HCT116 (cell line): Measurements from ENCODE around the gene DDAH1. TPM values are rescaled to one million over a fixed set of nuclear protein-coding genes. Genes with fewer than 3 reads are reported as not detected.

Experiments used
- ATAC-seq: fragments of 200-7000 bp; cut with Tn5 transposase; 2 replicates; pipeline ENCODE4 v1.9.1; 2020; ENCODE audit warnings: mild to moderate bottlenecking, moderate library complexity
- BruUV-seq: library from RNA; stranded (reverse); fragments of 400-500 nt; replicated peaks from 2 replicates; lab custom pipeline; 2021; lab: Mats Ljungman, UMichigan
- CTCF ChIA-PET: fragments of 300-600 bp; sonication (Branson Sonifier 250); formaldehyde crosslinking; loops from one replicate; lab custom pipeline; 2021; ENCODE audit warnings: antibody characterized with exemption; lab: Charles Lee
- POLR2A ChIA-PET: fragments of 300-600, 350-600 bp; sonication (Branson Sonifier 250); formaldehyde crosslinking; loops from one replicate; lab custom pipeline; 2021; ENCODE audit warnings: antibody characterized with exemption; lab: Charles Lee
- RAD21 ChIA-PET, 2 experiments: fragments of 300-600 bp; sonication (Branson Sonifier 250); formaldehyde crosslinking; loops; one replicate each; lab custom pipeline; 2023; ENCODE audit warnings: low total read pairs in 2 of 2; ENCODE audit not compliant: uncharacterized antibody in 2 of 2, unreplicated experiment in 2 of 2, low non-redundant PET in 1 of 2; lab: Charles Lee
- DNase-seq: peaks from one replicate; pipeline ENCODE4 v3.0.0-alpha.2; 2010; ENCODE audit warnings: low read depth, low spot score
- H2AFZ ChIP-seq: fragments of 200-600 bp; shearing (Covaris generic), sonication (generic); 2 replicates; pipeline ENCODE4 v1.6.1; 2017; ENCODE audit warnings: low read depth, mixed run types, mixed read lengths, antibody characterized with exemption, low read length; ENCODE audit not compliant: poor library complexity, severe bottlenecking
- H3K27ac ChIP-seq: 2 replicates; pipeline ENCODE4 v1.5.1; 2012; ENCODE audit warnings: low read depth, low read length
- H3K27me3 ChIP-seq: fragments of 200-600 bp; sonication (generic); 2 replicates; pipeline ENCODE4 v1.6.1; 2016; ENCODE audit warnings: mixed run types, low read length, mixed read lengths; ENCODE audit not compliant: insufficient read depth
- H3K36me3 ChIP-seq, 2 experiments: fragments of 200-500 bp in 1 of 2; fragments of 200-600 bp in 1 of 2; sonication (Bioruptor generic) in 1 of 2; sonication (generic) in 1 of 2; 2 replicates each; pipeline versions ENCODE4 v1.5.1 to v1.6.1; 2014 to 2016; ENCODE audit warnings: low read length in 2 of 2, inconsistent platforms in 1 of 2, mixed read lengths in 1 of 2, mixed run types in 1 of 2; ENCODE audit not compliant: insufficient read depth in 2 of 2, control insufficient read depth in 1 of 2
- H3K4me1 ChIP-seq, 2 experiments: fragments of 200-600 bp in 1 of 2; sonication (generic) in 1 of 2; 2 replicates each; pipeline versions ENCODE4 v1.5.1 to v1.6.1; 2012 to 2017; ENCODE audit warnings: low read length in 2 of 2, inconsistent platforms in 1 of 2, mild to moderate bottlenecking in 1 of 2, mixed read lengths in 1 of 2, mixed run types in 1 of 2, moderate library complexity in 1 of 2; ENCODE audit not compliant: insufficient read depth in 2 of 2, control insufficient read depth in 1 of 2
- H3K4me2 ChIP-seq: fragments of 200-600 bp; sonication (generic); 2 replicates; pipeline ENCODE4 v1.6.1; 2017; ENCODE audit warnings: mixed run types, low read length, mixed read lengths
- H3K4me3 ChIP-seq, 2 experiments: fragments of 200-600 bp in 1 of 2; sonication (generic) in 1 of 2; replicated peaks in 1 of 2; 2 replicates each; pipeline ENCODE4 v1.5.1; 2011 to 2016; ENCODE audit warnings: low read length in 2 of 2, control low read depth in 1 of 2, low read depth in 1 of 2, mild to moderate bottlenecking in 1 of 2, mixed read lengths in 1 of 2, mixed run types in 1 of 2
- H3K79me2 ChIP-seq: fragments of 200-600 bp; sonication (generic); 2 replicates; pipeline ENCODE4 v1.6.1; 2017; ENCODE audit warnings: mild to moderate bottlenecking, mixed run types, low read length, moderate library complexity, mixed read lengths; ENCODE audit not compliant: insufficient read depth
- H3K9ac ChIP-seq: fragments of 200-600 bp; sonication (generic); 2 replicates; pipeline ENCODE4 v1.6.1; 2016; ENCODE audit warnings: low read length, mixed read lengths
- H3K9me2 ChIP-seq: fragments of 200-600 bp; sonication (generic), shearing (Covaris generic); 2 replicates; pipeline ENCODE4 v1.6.1; 2017; ENCODE audit warnings: mixed run types, mild to moderate bottlenecking, moderate library complexity; ENCODE audit not compliant: insufficient read depth
- H3K9me3 ChIP-seq, 2 experiments: fragments of 200-500 bp in 1 of 2; fragments of 200-600 bp in 1 of 2; sonication (Bioruptor generic) in 1 of 2; sonication (generic) in 1 of 2; 2 replicates each; pipeline ENCODE4 v1.6.1; 2014 to 2017; ENCODE audit warnings: low read length in 2 of 2, mixed read lengths in 2 of 2, inconsistent platforms in 1 of 2, low read depth in 1 of 2, mild to moderate bottlenecking in 1 of 2, mixed run types in 1 of 2, moderate library complexity in 1 of 2; ENCODE audit not compliant: control insufficient read depth in 1 of 2, insufficient read depth in 1 of 2
- H4K20me1 ChIP-seq: fragments of 200-600 bp; sonication (generic), shearing (Covaris generic); 2 replicates; pipeline ENCODE4 v1.6.1; 2017; ENCODE audit warnings: mixed run types, mild to moderate bottlenecking, moderate library complexity; ENCODE audit not compliant: insufficient read depth
- CEBPB ChIP-seq: IDR thresholded peaks from 2 replicates; pipeline ENCODE4 v1.6.1; 2012; ENCODE audit warnings: low read depth
- EGR1 ChIP-seq: IDR thresholded peaks from 2 replicates; pipeline ENCODE4 v1.6.1; 2012; ENCODE audit warnings: low read depth
- ELF1 ChIP-seq: IDR thresholded peaks from 2 replicates; pipeline ENCODE4 v1.6.1; 2012; ENCODE audit warnings: low read depth, borderline replicate concordance
- EZH2 ChIP-seq: fragments of 200-600 bp; sonication (generic); IDR thresholded peaks from 2 replicates; pipeline ENCODE4 v1.6.1; 2017; ENCODE audit warnings: antibody characterized with exemption, mixed run types
- REST ChIP-seq: IDR thresholded peaks from 2 replicates; pipeline ENCODE4 v1.6.1; 2012; ENCODE audit warnings: low read depth
- TCF7L2 ChIP-seq: IDR thresholded peaks from 2 replicates; pipeline ENCODE4 v1.7.0; 2011; ENCODE audit warnings: borderline replicate concordance, inconsistent platforms; ENCODE audit not compliant: insufficient read depth, insufficient read length; ENCODE audit errors: extremely low read depth
- ZBTB33 ChIP-seq: IDR thresholded peaks from 2 replicates; pipeline ENCODE4 v1.6.1; 2011; ENCODE audit warnings: mild to moderate bottlenecking, low read length, moderate library complexity; ENCODE audit not compliant: insufficient replicate concordance; ENCODE audit errors: extremely low read depth
- intact Hi-C: fragments of 100-400 bp; cut with micrococcal nuclease; formaldehyde crosslinking; loops from 2 replicates; pipeline ENCODE4 v1.10.0; 2022
- total RNA-seq: library from RNA; stranded (reverse); gene quantifications from one replicate; pipeline ENCODE4 v1.2.1, GENCODE V29; 2021; ENCODE audit not compliant: unreplicated experiment

DDAH1 gene
- total RNA-seq, 1 experiment from 2014 or later, result 16.6 TPM

DNA sequence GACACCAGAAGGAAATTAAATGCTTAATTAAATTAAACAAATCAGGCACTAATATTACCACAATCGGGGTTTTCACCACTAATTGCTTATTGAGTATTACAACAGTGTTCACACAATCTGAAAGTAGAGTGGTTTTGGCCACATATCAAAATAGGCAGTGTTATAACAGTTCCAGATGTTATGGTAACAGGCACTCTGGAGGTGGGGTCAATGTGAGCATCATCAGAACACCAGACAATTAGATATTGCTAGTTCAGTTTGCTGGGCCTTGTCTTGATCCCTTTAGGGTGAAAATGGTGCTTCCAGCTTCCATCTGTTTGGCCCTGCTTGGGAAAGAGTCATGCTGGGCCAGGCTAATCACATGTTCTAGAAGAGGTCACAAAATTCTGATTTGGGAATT lies 14.5 kb upstream of the DDAH1 start:
- H3K27ac ChIP-seq, result no peak overlapping the region
- intact Hi-C loops, result no loop called here
- H3K79me2 ChIP-seq, result no peaks in the 10 kb centered on the region
- H3K9ac ChIP-seq, result no peak overlapping the region
- H3K4me2 ChIP-seq, result no peak overlapping the region
- ATAC-seq (no peak), DNase-seq (no peak)
- no peaks in the 10 kb centered on the region for H4K20me1 ChIP-seq
- H3K4me1 ChIP-seq, result no peaks in the 10 kb centered on the region
- no peak overlapping the region for H3K4me3 ChIP-seq
- no peaks in the 10 kb centered on the region for H3K9me2 ChIP-seq
- ChIA-PET POLR2A (no interaction called here), CTCF (no interaction called here), RAD21 (interaction anchor here in 1 of 2 experiments (0.6 kb wide), 1 partner anchor 211 kb away, joined by 6 read pairs; no protein-coding TSS in a partner anchor)
- TF ChIP-seq ELF1 (no peak), CEBPB (no peak), EGR1 (no peak), EZH2 (no peak), TCF7L2 (no peak), ZBTB33 (no peak), REST (no peak)
- no peaks in the 10 kb centered on the region for H3K36me3 ChIP-seq
- no peaks in the 10 kb centered on the region for H3K9me3 ChIP-seq
- BruUV-seq, result no TSS peak
- no peaks in the 10 kb centered on the region for H3K27me3 ChIP-seq
- no peak overlapping the region for H2AFZ ChIP-seq
